ENCODE results near the gene PRSS38.

The PRSS38 gene

DNA sequence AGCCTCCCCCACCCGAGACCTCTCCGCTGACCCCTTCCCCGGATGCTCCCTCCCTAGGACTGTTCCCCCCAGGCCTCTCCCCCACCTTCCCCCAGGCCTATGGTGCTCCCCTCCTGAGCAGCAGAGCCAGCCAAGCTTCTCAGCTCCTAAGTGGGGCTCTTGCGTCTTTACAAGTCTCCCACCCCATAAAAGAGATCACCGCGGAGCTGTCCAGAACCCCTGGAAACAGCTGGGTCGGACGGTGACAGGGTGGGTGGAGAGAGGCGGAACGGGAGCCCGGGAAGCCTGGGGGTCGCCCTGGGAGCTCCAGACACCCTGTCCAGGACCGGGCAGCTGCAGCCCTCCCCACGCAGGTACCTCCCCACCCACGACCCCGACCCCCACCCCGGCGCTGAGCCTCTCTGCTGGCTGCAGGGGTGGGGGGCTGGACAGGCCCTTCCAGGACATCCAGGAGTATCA, 71.1 kb downstream of the PRSS38 start:
- no peak overlapping the region for H3K27ac ChIP-seq (ENCODE audit: extremely low read depth, low read depth, low read length)
- ChIA-PET POLR2A (no interaction called here), CTCF (no interaction called here)
- H3K9me3 ChIP-seq (ENCODE audit: control insufficient read depth, insufficient read depth, low read depth, low read length): no peaks in the 10 kb centered on the region
- no peaks in the 10 kb centered on the region for H3K4me1 ChIP-seq (ENCODE audit: control insufficient read depth, insufficient read depth, low read length)
- TF ChIP-seq ZNF24 (tag by site-specific recombination; IDR thresholded peaks at IDR 0.05) (no peak), ZIC2 (tag by site-specific recombination; IDR thresholded peaks at IDR 0.05) (peak; percentile 82), ZNF747 (tag by site-specific recombination; IDR thresholded peaks at IDR 0.05) (no peak)
- TF ChIP-seq, protein P1, sequence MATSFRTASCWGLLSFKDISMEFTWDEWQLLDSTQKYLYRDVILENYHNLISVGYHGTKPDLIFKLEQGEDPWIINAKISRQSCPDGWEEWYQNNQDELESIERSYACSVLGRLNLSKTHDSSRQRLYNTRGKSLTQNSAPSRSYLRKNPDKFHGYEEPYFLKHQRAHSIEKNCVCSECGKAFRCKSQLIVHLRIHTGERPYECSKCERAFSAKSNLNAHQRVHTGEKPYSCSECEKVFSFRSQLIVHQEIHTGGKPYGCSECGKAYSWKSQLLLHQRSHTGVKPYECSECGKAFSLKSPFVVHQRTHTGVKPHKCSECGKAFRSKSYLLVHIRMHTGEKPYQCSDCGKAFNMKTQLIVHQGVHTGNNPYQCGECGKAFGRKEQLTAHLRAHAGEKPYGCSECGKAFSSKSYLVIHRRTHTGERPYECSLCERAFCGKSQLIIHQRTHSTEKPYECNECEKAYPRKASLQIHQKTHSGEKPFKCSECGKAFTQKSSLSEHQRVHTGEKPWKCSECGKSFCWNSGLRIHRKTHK (tag by site-specific recombination; IDR thresholded peaks at IDR 0.05): no peak
- H3K36me3 ChIP-seq (ENCODE audit: control insufficient read depth in 2 of 2, insufficient read depth in 1 of 2, low read length in 2 of 2): no peaks in the 10 kb centered on the region
- H3K4me3 ChIP-seq (ENCODE audit: low read depth, low read length): no peak overlapping the region

DNA sequence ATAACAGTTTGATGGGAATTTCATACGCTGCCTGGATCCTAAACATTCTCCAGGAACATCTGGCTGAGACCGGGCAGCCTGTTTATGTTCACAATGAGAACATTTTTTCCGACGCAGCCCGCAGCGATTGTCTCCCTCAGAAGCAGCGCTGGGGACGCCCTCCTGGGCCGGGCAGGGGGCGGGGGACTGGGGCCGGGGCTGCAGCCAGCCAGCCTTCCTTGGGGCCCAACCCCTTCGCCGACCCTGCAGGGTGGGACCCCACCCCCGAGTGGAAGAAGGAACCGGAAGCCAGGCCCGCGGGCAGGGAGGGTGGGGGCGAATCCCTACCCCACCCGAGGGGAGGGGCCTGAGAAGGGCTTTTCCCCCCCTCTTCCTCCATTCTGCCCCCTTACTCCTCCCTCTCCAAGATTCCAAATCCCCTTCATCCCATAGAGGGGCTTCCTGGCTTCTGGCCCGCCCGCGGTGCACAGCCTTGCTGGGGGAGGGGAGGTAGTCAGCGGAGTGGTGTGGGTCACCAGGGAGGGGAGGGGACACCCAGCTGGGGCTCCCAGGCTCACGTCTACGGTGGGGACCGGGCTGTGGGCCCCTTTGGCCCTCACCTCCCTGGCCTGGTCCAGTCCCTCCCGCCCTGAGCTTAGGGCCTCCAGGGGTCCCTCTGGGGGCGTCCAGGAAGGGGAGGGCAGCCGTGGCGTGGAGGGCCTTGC, 71.7 kb downstream of the PRSS38 start:
- H3K4me3 ChIP-seq (ENCODE audit: low read depth, low read length): no peak overlapping the region
- CTCF ChIA-PET: interaction anchor here (0.5 kb wide), 1 partner anchor 1264 kb away, joined by 4 read pairs; no protein-coding TSS in a partner anchor

GRCh38 chr1:227887697-227888403, 72.4 kb downstream of the PRSS38 start:
- POLR2A ChIA-PET: no interaction called here
- Histone ChIP-seq H3K36me3 (ENCODE audit: control insufficient read depth in 2 of 2, insufficient read depth in 1 of 2, low read length in 2 of 2) (no peaks in the 10 kb centered on the region), H3K9me3 (ENCODE audit: control insufficient read depth, insufficient read depth, low read depth, low read length) (no peaks in the 10 kb centered on the region), H3K4me3 (ENCODE audit: low read depth, low read length) (no peak overlapping the region), H3K4me1 (ENCODE audit: control insufficient read depth, insufficient read depth, low read length) (no peaks in the 10 kb centered on the region), H3K27ac (ENCODE audit: extremely low read depth, low read depth, low read length) (no peak overlapping the region)
- CTCF ChIA-PET: interaction anchor here (0.5 kb wide), 1 partner anchor 1265 kb away, joined by 4 read pairs; no protein-coding TSS in a partner anchor
- TF ChIP-seq ZSCAN23 (tag by site-specific recombination; IDR thresholded peaks at IDR 0.05) (no peak), ZFHX2 (tag by site-specific recombination; conservative IDR thresholded peaks at IDR 0.05) (no peak), ZNF394 (tag by site-specific recombination; IDR thresholded peaks at IDR 0.05; ENCODE audit: borderline replicate concordance) (no peak), EGR2 (tag by site-specific recombination; IDR thresholded peaks at IDR 0.05; ENCODE audit: low read depth) (peak; percentile 55; the same call in 1 of the 2 replicates)

More for the DNA sequence above, 71.7 kb downstream of the PRSS38 start:
- no peak for TF ChIP-seq ZNF558 (tag by site-specific recombination; IDR thresholded peaks at IDR 0.05)
- TF ChIP-seq ZBTB8A (tag by site-specific recombination; IDR thresholded peaks at IDR 0.05): no peak
- TF ChIP-seq, protein P2, sequence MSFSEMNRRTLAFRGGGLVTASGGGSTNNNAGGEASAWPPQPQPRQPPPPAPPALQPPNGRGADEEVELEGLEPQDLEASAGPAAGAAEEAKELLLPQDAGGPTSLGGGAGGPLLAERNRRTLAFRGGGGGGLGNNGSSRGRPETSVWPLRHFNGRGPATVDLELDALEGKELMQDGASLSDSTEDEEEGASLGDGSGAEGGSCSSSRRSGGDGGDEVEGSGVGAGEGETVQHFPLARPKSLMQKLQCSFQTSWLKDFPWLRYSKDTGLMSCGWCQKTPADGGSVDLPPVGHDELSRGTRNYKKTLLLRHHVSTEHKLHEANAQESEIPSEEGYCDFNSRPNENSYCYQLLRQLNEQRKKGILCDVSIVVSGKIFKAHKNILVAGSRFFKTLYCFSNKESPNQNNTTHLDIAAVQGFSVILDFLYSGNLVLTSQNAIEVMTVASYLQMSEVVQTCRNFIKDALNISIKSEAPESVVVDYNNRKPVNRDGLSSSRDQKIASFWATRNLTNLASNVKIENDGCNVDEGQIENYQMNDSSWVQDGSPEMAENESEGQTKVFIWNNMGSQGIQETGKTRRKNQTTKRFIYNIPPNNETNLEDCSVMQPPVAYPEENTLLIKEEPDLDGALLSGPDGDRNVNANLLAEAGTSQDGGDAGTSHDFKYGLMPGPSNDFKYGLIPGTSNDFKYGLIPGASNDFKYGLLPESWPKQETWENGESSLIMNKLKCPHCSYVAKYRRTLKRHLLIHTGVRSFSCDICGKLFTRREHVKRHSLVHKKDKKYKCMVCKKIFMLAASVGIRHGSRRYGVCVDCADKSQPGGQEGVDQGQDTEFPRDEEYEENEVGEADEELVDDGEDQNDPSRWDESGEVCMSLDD (tag by site-specific recombination; IDR thresholded peaks at IDR 0.05): no peak
- TF ChIP-seq ZNF133 (tag by site-specific recombination; IDR thresholded peaks at IDR 0.05): no peak
- no peak for TF ChIP-seq ZNF501 (tag by site-specific recombination; IDR thresholded peaks at IDR 0.05)
- Histone ChIP-seq H3K9me3 (ENCODE audit: control insufficient read depth, insufficient read depth, low read depth, low read length) (no peaks in the 10 kb centered on the region), H3K4me1 (ENCODE audit: control insufficient read depth, insufficient read depth, low read length) (no peaks in the 10 kb centered on the region), H3K27ac (ENCODE audit: extremely low read depth, low read depth, low read length) (no peak overlapping the region), H3K36me3 (ENCODE audit: control insufficient read depth in 2 of 2, insufficient read depth in 1 of 2, low read length in 2 of 2) (no peaks in the 10 kb centered on the region)
- POLR2A ChIA-PET: no interaction called here
